IMR-90 (cell line): ENCODE measurements around the gene KCNG4. TPM values are rescaled to one million over a fixed set of nuclear protein-coding genes. Genes with fewer than 3 reads are reported as not detected.

Experiments
- ATAC-seq: fragments of 200-7000 bp; cut with Tn5 transposase; 2 replicates; pipeline ENCODE4 v1.9.1; 2020; ENCODE audit warnings: low read depth, mild to moderate bottlenecking, moderate library complexity
- BruUV-seq: library from RNA; stranded (reverse); fragments of 400-500 nt; replicated peaks from 2 replicates; lab custom pipeline; 2021; lab: Mats Ljungman, UMichigan
- CTCF ChIA-PET: fragments of 300-600 bp; formaldehyde crosslinking; extraction: SDS; loops from one replicate; lab custom pipeline; 2021; ENCODE audit warnings: antibody characterized with exemption; lab: Yijun Ruan, JAX
- POLR2A ChIA-PET: fragments of 300-600 bp; sonication (Branson Sonifier 250); formaldehyde crosslinking; loops from one replicate; lab custom pipeline; 2022; ENCODE audit warnings: antibody characterized with exemption; ENCODE audit not compliant: unreplicated experiment; lab: Charles Lee
- DNase-seq: peaks from one replicate; pipeline ENCODE4 v3.0.0; 2013
- H2AFZ ChIP-seq: replicated peaks from 2 replicates; pipeline ENCODE3; 2013; ENCODE audit warnings: low read length, mild to moderate bottlenecking; ENCODE audit not compliant: poor library complexity
- H2AK5ac ChIP-seq: 2 replicates; pipeline ENCODE4 v1.6.1; 2013; ENCODE audit warnings: low read depth, low read length, inconsistent platforms
- H2AK9ac ChIP-seq: replicated peaks from 2 replicates; pipeline ENCODE3; 2013; ENCODE audit warnings: mild to moderate bottlenecking, low read depth, low read length, moderate library complexity; ENCODE audit not compliant: poor library complexity
- H2BK120ac ChIP-seq: 2 replicates; pipeline ENCODE4 v1.6.1; 2013; ENCODE audit warnings: low read depth, low read length, inconsistent platforms
- H2BK15ac ChIP-seq: 3 replicates; pipeline ENCODE4 v1.6.1; 2013; ENCODE audit warnings: low read depth, low read length, inconsistent platforms
- H2BK20ac ChIP-seq: 2 replicates; pipeline ENCODE4 v1.6.1; 2013; ENCODE audit warnings: low read depth, mild to moderate bottlenecking, inconsistent platforms, low read length, moderate library complexity
- H2BK5ac ChIP-seq: 2 replicates; pipeline ENCODE4 v1.6.1; 2013; ENCODE audit warnings: mild to moderate bottlenecking, low read depth, low read length, inconsistent platforms; ENCODE audit not compliant: poor library complexity, severe bottlenecking
- H3K14ac ChIP-seq: replicated peaks from 2 replicates; pipeline ENCODE4 v1.6.1; 2013; ENCODE audit warnings: low read depth, low read length, inconsistent platforms
- H3K18ac ChIP-seq: 2 replicates; pipeline ENCODE4 v1.6.1; 2013; ENCODE audit warnings: low read depth, low read length, control low read depth
- H3K23ac ChIP-seq: 2 replicates; pipeline ENCODE4 v1.6.1; 2013; ENCODE audit warnings: low read depth, low read length, inconsistent platforms
- H3K27ac ChIP-seq: 2 replicates; pipeline ENCODE4 v1.5.1; 2013; ENCODE audit warnings: mild to moderate bottlenecking, control low read depth, low read length; ENCODE audit not compliant: insufficient read depth
- H3K27me3 ChIP-seq: 2 replicates; pipeline ENCODE4 v1.6.1; 2013; ENCODE audit warnings: low read length; ENCODE audit not compliant: control insufficient read depth, insufficient read depth
- H3K36me3 ChIP-seq: 2 replicates; pipeline ENCODE4 v1.6.1; 2013; ENCODE audit warnings: low read length, mixed read lengths; ENCODE audit not compliant: control insufficient read depth, insufficient read depth
- H3K4ac ChIP-seq: 2 replicates; pipeline ENCODE4 v1.6.1; 2013; ENCODE audit warnings: low read depth, low read length, inconsistent platforms
- H3K4me1 ChIP-seq: 2 replicates; pipeline ENCODE4 v1.6.1; 2013; ENCODE audit warnings: low read length, mixed read lengths; ENCODE audit not compliant: control insufficient read depth, insufficient read depth
- H3K4me2 ChIP-seq: 2 replicates; pipeline ENCODE4 v1.6.1; 2013; ENCODE audit warnings: low read depth, mild to moderate bottlenecking, control low read depth, low read length, moderate library complexity
- H3K4me3 ChIP-seq: 2 replicates; pipeline ENCODE4 v1.5.1; 2013; ENCODE audit warnings: low read depth, mild to moderate bottlenecking, control low read depth, low read length, moderate library complexity; ENCODE audit not compliant: insufficient read depth
- H3K56ac ChIP-seq: 2 replicates; pipeline ENCODE4 v1.6.1; 2013; ENCODE audit warnings: low read length, inconsistent platforms; ENCODE audit not compliant: insufficient read depth; ENCODE audit errors: extremely low read depth
- H3K79me1 ChIP-seq, 2 experiments: 2 replicates each; pipeline ENCODE4 v1.6.1; 2013; ENCODE audit warnings: low read length in 2 of 2, inconsistent platforms in 1 of 2, low read depth in 1 of 2
- H3K9ac ChIP-seq: 2 replicates; pipeline ENCODE4 v1.6.1; 2013; ENCODE audit warnings: low read depth, low read length, control low read depth
- H3K9me1 ChIP-seq: 2 replicates; pipeline ENCODE4 v1.6.1; 2013; ENCODE audit warnings: low read length, inconsistent platforms; ENCODE audit not compliant: insufficient read depth
- H3K9me3 ChIP-seq: 2 replicates; pipeline ENCODE4 v1.6.1; 2013; ENCODE audit warnings: low read length; ENCODE audit not compliant: control insufficient read depth, insufficient read depth
- H4K20me1 ChIP-seq: 2 replicates; pipeline ENCODE4 v1.6.1; 2013; ENCODE audit warnings: low read length, inconsistent platforms; ENCODE audit not compliant: insufficient read depth
- H4K5ac ChIP-seq: 2 replicates; pipeline ENCODE4 v1.6.1; 2013; ENCODE audit warnings: mild to moderate bottlenecking, low read depth, low read length, control low read depth
- H4K8ac ChIP-seq, 2 experiments: 2 replicates each; pipeline ENCODE4 v1.6.1; 2013; ENCODE audit warnings: low read depth in 2 of 2, low read length in 2 of 2, control low read depth in 1 of 2, inconsistent platforms in 1 of 2
- H4K91ac ChIP-seq: 2 replicates; pipeline ENCODE4 v1.6.1; 2013; ENCODE audit warnings: low read depth, low read length, inconsistent platforms; ENCODE audit not compliant: insufficient read depth
- CEBPB ChIP-seq: IDR thresholded peaks from 2 replicates; pipeline ENCODE4 v1.6.1; 2012; ENCODE audit warnings: low read depth, low read length, improper control_type of control experiment
- MAZ ChIP-seq: IDR thresholded peaks from 2 replicates; pipeline ENCODE4 v1.6.1; 2012; ENCODE audit warnings: low read depth, mild to moderate bottlenecking, low read length, improper control_type of control experiment, moderate library complexity, borderline replicate concordance
- POLR2A ChIP-seq: IDR thresholded peaks from 2 replicates; pipeline ENCODE4 v1.6.1; 2012; ENCODE audit warnings: mild to moderate bottlenecking, low read depth, low read length
- RAD21 ChIP-seq: IDR thresholded peaks from 2 replicates; pipeline ENCODE4 v1.6.1; 2012; ENCODE audit warnings: low read length, improper control_type of control experiment
- SMC3 ChIP-seq: fragments of 150-350 bp; IDR thresholded peaks from 2 replicates; pipeline ENCODE4 v1.6.1; 2016; ENCODE audit warnings: low read depth, mild to moderate bottlenecking, antibody characterized with exemption, low read length, moderate library complexity
- WGBS, 2 experiments: methylation state at CpG; one replicate each; pipeline versions ENCODE4 v1.1.5 to v1.1.7; 2013; ENCODE audit warnings: missing lambda C conversion rate in 2 of 2; ENCODE audit not compliant: insufficient read length in 1 of 2; ENCODE audit errors: extremely low coverage in 2 of 2; 5-methylcytosine and 5-hydroxymethylcytosine counted together
- dilution Hi-C: fragments of 300-500 bp; cut with HindIII; formaldehyde crosslinking; loops from one replicate; pipeline ENCODE4 v1.14.3; 2018; ENCODE audit warnings: low sequenced_read_pairs; ENCODE audit not compliant: unreplicated experiment
- in situ Hi-C: fragments of 300-500 bp; cut with MboI; formaldehyde crosslinking; loops from 3 replicates; pipeline ENCODE4 v1.14.3; 2019; ENCODE audit warnings: low sequenced_read_pairs, inconsistent platforms, mixed read lengths
- intact Hi-C: fragments of 100-400 bp; cut with micrococcal nuclease; formaldehyde crosslinking; loops from 2 replicates; pipeline ENCODE4 v1.10.0; 2022
- polyA plus RNA-seq, 3 experiments: library from polyadenylated mRNA; depleted of rRNA; stranded (reverse); fragments of >200 nt; gene quantifications; 2 replicates each; pipeline ENCODE4 v1.2.3, GENCODE V29; 2012; ENCODE audit warnings: low replicate concordance in 1 of 3
- total RNA-seq: library from RNA; depleted of rRNA; stranded (reverse); fragments of >200 nt; gene quantifications from 2 replicates; pipeline ENCODE4 v1.2.3, GENCODE V29; 2012

Gene KCNG4
- total and polyA plus RNA-seq, 2 of the 4 experiments (the other 2 are of a cell fraction), result not detected

DNA sequence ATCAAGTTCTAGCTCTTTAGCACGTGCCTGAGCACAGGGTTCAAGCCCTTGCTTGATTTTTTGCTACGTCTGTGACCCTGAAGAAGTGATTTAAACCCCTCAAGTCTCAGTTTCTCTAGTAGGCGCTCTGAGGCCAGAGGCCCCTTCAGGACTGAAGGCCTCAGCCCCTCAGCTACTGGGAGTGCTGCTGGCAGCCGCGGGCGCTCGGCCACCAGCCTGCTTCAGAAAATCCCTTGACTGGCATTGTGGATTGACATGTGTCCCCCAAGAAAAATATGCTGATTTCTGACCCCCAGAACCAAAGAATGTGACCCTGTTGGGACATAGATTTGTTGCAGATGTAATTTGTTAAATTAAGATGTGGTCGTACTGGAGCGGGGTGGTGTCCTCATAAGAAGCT is 34.7 kb upstream of the KCNG4 start:
- dilution Hi-C loops, result no loop called here
- no peak for DNase-seq
- CTCF ChIA-PET, result interaction anchor here (4.1 kb wide), 1 partner anchor 33 kb away, joined by 15 read pairs; no protein-coding TSS in a partner anchor
- Histone ChIP-seq H2AFZ (no peak overlapping the region), H3K36me3 (no peaks in the 10 kb centered on the region), H2AK5ac (no peak overlapping the region), H4K5ac (no peak overlapping the region), H3K27ac (no peak overlapping the region), H3K56ac (no peak overlapping the region), H4K91ac (no peak overlapping the region), H3K9me1 (no peaks in the 10 kb centered on the region), H3K4me3 (no peak overlapping the region), H3K9me3 (no peaks in the 10 kb centered on the region; the same call in 1 of the 2 replicates), H3K4me2 (no peak overlapping the region), H2BK120ac (no peak overlapping the region), H3K4ac (no peak overlapping the region), H3K79me1 (no peaks in the 10 kb centered on the region), H2AK9ac (no peak overlapping the region), H3K23ac (no peak overlapping the region), H4K20me1 (no peaks in the 10 kb centered on the region), H3K18ac (no peak overlapping the region), H3K14ac (no peak overlapping the region), H2BK15ac (no peak overlapping the region), H3K27me3 (peaks cover 39% of the 10 kb centered on the region), H3K4me1 (no peaks in the 10 kb centered on the region), H2BK5ac (no peak overlapping the region), H2BK20ac (no peak overlapping the region), H4K8ac (no peak overlapping the region), H3K9ac (no peak overlapping the region)
- in situ Hi-C loops, result no loop called here
- WGBS, 2 experiments, result 85% methylated on average over 4 of the region's 9 CpGs; no CpG with 5 or more reads in 1 of the 2 experiments
- no peak for ATAC-seq
- POLR2A ChIA-PET, result no interaction called here
- no TSS peak for BruUV-seq
- intact Hi-C loops, result no loop called here
- TF ChIP-seq RAD21 (no peak), MAZ (no peak), CEBPB (no peak), SMC3 (no peak), POLR2A (no peak)
